HL-60 (cell line): ENCODE measurements around the gene KCNK18.

Experiments
- DNase-seq, 2 experiments: peaks; one replicate each; pipeline ENCODE4 v3.0.0-alpha.2; 2010 to 2020; ENCODE audit warnings: low read depth in 1 of 2, low spot score in 1 of 2
- H3K27ac ChIP-seq: fragments of 250-450 bp; sonication (Bioruptor Pico); replicated peaks from 2 replicates; pipeline ENCODE4 v1.5.1; 2020; ENCODE audit warnings: mild to moderate bottlenecking, moderate library complexity
- H3K27me3 ChIP-seq: fragments of 250-450 bp; sonication (Bioruptor Pico); 2 replicates; pipeline ENCODE4 v1.5.1; 2021; ENCODE audit warnings: mild to moderate bottlenecking, moderate library complexity; ENCODE audit not compliant: insufficient read depth, poor library complexity, severe bottlenecking
- H3K4me3 ChIP-seq: replicated peaks from 2 replicates; pipeline ENCODE4 v1.5.1; 2011; ENCODE audit warnings: mild to moderate bottlenecking, control low read depth, low read length; ENCODE audit not compliant: insufficient read depth
- CTCF ChIP-seq: IDR thresholded peaks from one replicate; pipeline ENCODE4 v1.5.1; 2011; ENCODE audit warnings: low read length, control low read depth, inconsistent platforms; ENCODE audit not compliant: insufficient read depth
- GABPA ChIP-seq: IDR thresholded peaks from 2 replicates; pipeline ENCODE4 v1.6.1; 2012; ENCODE audit warnings: low read depth
- POLR2AphosphoS5 ChIP-seq: IDR thresholded peaks from 2 replicates; pipeline ENCODE4 v1.6.1; 2012; ENCODE audit warnings: low read depth
- REST ChIP-seq: IDR thresholded peaks from 2 replicates; pipeline ENCODE4 v1.6.1; 2012; ENCODE audit warnings: low read depth; ENCODE audit not compliant: insufficient replicate concordance
- SPI1 ChIP-seq: IDR thresholded peaks from 2 replicates; pipeline ENCODE4 v1.6.1; 2012; ENCODE audit warnings: low read depth, mild to moderate bottlenecking, borderline replicate concordance

Gene KCNK18

GRCh38 chr10:117169480-117169879 is 27.8 kb upstream of the KCNK18 start:
- H3K27ac ChIP-seq: no peak overlapping the region
- DNase-seq: no peak
- H3K27me3 ChIP-seq: peaks cover 69% of the 10 kb centered on the region
- H3K4me3 ChIP-seq: no peak overlapping the region
- TF ChIP-seq REST (no peak), GABPA (no peak), CTCF (no peak), POLR2AphosphoS5 (no peak), SPI1 (no peak)

- peaks cover 61% of the 10 kb centered on the region for H3K27me3 ChIP-seq
- TF ChIP-seq POLR2AphosphoS5 (no peak), SPI1 (no peak), REST (no peak), CTCF (no peak), GABPA (no peak)
- DNase-seq: no peak
- H3K4me3 ChIP-seq: no peak overlapping the region
- H3K27ac ChIP-seq: no peak overlapping the region
These were observed 27.0 kb upstream of the KCNK18 start for GRCh38 chr10:117170244-117170643.

GRCh38 chr10:117174439-117175214 is 22.7 kb upstream of the KCNK18 start:
- no peak overlapping the region for H3K27ac ChIP-seq
- H3K4me3 ChIP-seq: peak overlapping the region; percentile 50
- DNase-seq: peak; percentile 52 to 84
- peak; percentile 89 for TF ChIP-seq CTCF
- TF ChIP-seq SPI1: peak; percentile 57; the same call in 1 of the 2 replicates
- no peak for TF ChIP-seq REST
- H3K27me3 ChIP-seq: peaks cover 30% of the 10 kb centered on the region
